ENCODE measurements around the gene RUNX2.

DNA sequence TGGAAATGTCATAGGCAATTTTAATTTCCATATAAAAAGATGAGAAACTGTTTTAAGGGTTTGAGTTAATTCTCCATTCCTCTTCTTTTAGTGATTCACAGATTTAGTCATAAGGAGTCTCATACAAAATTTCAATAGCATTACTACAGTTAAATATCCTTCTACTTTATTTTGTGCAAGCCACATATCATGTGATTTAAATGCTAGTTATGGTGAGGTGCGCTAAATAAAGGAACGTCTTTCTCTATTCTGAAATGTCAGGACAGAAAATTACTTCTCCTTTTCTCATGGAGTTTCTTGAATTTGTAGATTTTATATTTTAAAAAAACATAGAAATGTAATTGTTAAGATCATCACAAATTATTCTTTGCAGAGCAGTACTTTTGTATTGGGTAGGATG lies 99.6 kb downstream of the RUNX2 start:
- TF ChIP-seq, protein P1, sequence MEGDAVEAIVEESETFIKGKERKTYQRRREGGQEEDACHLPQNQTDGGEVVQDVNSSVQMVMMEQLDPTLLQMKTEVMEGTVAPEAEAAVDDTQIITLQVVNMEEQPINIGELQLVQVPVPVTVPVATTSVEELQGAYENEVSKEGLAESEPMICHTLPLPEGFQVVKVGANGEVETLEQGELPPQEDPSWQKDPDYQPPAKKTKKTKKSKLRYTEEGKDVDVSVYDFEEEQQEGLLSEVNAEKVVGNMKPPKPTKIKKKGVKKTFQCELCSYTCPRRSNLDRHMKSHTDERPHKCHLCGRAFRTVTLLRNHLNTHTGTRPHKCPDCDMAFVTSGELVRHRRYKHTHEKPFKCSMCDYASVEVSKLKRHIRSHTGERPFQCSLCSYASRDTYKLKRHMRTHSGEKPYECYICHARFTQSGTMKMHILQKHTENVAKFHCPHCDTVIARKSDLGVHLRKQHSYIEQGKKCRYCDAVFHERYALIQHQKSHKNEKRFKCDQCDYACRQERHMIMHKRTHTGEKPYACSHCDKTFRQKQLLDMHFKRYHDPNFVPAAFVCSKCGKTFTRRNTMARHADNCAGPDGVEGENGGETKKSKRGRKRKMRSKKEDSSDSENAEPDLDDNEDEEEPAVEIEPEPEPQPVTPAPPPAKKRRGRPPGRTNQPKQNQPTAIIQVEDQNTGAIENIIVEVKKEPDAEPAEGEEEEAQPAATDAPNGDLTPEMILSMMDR (IDR thresholded peaks at IDR 0.05) = no peak
- TF ChIP-seq POLR2A (IDR thresholded peaks at IDR 0.05) = no peak

All from esophagus squamous epithelium (tissue), 4 donors.